GM19397 (cell line): ENCODE data around the gene THADA.
"Not testable (repeated sequence)": the region's sequence is repeated elsewhere in the genome, so short reads cannot be mapped to it uniquely, and the experiment has no call there.

ENCODE experiments used
- ATAC-seq: cut with Tn5 transposase; IDR thresholded peaks from one replicate; pipeline ENCODE4 v1.9.1; 2021; ENCODE audit warnings: mild to moderate bottlenecking, moderate library complexity; ENCODE audit not compliant: unreplicated experiment

The THADA gene

GRCh38 chr2:43448822-43449110 lies 147.1 kb downstream of the THADA start:
- no peak for ATAC-seq

- ATAC-seq, result no peak
Observed at GRCh38 chr2:43448011-43448821, 147.6 kb downstream of the THADA start.

DNA sequence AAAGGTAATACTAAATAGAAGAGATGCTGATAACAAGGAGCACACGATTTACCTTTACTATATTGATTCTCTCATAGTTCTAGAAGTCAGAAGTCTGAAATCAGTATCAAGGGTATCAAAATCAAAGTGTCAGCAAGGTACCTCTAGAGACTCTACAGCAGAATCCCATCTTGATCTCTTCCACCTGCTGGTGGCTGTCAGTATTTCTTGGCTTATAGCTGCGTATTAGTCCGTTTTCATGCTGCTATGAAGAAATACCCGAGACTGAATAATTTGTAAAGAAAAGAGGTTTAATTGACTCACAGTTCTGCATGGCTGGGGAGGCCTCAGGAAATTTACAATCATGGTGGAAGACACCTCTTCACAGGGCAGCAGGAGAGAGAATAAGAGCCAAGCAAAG lies 149.1 kb downstream of the THADA start:
- ATAC-seq, result not testable (repeated sequence)

DNA sequence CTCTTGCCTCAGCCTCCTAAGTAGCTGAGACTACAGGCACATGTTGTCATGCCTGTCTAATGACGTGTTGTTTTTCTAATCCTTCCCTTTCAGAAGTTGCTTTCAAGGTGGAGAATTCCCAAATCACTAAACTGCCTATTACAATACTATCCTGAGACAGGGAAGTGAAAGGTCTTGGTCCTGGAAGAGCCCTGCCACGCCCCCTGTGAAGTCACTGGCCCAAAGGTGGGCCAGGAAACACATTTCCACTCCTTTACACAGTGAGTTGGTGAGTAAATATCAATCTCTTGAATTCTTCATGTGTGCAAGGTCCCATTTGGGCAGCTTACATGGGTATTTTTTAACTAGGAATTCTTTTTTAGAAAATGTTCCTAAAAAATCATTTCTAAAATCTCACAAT lies 150.1 kb downstream of the THADA start:
- ATAC-seq, result no peak

- no peak for ATAC-seq
Observed at GRCh38 chr2:43444989-43445645, 150.7 kb downstream of the THADA start.

- ATAC-seq, result no peak
Observed at GRCh38 chr2:43443282-43443681, 152.6 kb downstream of the THADA start.

DNA sequence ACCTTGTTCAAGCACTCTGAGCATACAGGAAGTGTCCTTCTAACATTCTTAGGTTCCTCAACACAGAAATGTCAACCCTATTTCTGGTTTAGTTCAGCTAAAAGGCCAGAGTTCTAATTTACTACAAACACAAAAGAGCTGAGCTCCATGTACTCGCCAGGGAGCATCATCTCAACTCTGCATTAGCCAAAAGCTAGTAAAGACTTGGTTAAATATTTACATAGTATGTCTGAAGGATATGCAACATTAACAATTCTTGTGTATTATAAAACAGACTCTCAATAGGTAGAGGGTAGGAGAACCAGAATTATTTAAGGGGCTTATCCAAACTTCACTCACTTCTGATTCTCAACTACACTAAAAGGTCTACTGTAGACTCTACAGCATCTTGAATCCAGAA lies 154.6 kb downstream of the THADA start:
- ATAC-seq, result no peak

DNA sequence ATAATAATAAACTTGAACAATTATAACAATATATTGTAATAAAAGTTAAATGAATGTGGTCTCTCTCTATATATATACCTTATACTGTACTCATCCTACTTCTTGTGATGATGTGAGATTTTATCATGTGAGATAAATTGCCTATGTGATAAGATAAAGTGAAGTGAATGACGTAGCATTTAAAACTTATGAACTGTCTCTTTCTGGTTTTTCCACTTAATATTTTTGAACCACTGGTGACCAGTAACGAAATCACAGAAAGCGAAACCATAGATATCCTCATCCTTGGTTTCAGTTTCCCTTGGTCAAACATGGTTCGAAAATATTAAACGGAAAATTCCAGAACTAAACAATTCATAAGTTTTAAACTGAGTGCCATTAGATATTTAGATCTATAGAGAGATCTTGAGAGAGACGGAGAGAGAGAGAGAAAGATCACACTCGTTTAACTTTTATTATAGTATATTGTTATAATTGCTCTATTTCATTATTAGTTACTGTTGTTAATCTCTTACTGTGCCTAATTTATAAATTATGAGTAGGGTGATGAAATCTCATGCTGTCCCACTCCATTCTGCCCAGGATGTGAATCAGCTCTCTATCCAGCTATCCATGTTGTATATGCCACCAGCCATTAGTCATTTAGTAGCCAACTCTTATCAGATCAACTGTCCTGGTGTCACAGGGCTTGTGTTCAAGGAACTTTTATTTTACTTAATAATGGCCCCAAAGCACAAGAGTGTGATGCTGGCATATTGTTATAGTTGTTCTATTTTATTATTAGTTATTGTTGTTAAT lies 156.8 kb downstream of the THADA start:
- no peak for ATAC-seq

GRCh38 chr2:43438342-43438741 lies 157.5 kb downstream of the THADA start:
- ATAC-seq, result no peak

DNA sequence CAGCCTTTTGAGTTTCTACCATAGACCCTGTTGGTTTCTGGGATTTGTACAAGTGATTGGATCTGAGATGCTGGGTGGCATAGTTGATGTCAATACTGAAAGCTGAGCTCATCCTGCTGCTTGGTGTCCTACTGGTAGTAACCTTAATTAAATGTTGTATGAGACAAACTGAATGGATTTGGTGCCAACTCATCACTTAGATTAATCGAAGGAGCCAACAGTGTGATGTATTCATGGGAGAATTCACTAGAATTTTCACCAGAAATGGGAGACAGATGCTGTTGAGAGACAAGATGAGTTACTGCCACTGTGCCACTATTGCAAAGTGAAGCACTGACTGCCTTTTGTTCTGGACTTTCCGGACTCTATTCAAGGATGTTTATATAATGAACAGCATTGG lies 158.5 kb downstream of the THADA start:
- no peak for ATAC-seq

DNA sequence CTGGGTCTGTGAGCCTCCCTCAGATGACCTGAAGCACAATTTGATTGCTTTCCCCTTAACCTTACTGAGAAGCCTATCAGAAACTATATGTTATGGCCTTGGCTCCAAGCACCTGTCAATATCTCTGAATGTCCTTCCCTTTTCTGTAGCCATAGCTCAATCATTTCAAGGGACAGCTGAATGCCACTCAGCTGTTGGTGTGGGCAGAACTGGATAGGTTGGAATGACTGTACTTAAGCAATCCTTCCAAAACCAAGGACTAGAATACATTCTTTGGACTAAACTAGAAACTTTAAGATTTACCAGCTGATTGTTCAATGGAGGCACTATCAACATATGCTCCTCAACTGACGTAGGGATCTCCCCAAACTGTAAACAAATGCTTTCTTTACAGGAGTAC lies 159.4 kb downstream of the THADA start:
- no peak for ATAC-seq

DNA sequence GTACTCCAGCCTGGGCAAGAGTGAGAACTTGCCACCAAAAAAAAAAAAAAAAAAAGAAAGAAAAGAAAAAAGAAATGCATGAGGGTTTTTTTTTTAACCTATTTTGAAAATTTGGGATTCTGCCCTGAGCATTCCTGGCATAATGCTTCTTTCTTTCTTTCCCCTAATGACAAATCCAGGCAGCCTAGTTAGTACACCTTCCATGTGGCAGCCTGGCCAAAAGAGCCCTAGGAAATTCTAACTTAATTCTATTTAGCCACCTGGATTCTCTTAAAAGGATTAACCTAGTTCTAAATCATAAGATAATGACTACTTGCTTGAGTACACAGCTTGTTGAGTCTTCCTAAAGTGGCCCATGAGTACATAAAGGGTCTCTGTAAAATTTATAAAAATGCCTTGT lies 160.1 kb downstream of the THADA start:
- no peak for ATAC-seq

- no peak for ATAC-seq
Observed at GRCh38 chr2:43430489-43430888, 165.3 kb downstream of the THADA start.

DNA sequence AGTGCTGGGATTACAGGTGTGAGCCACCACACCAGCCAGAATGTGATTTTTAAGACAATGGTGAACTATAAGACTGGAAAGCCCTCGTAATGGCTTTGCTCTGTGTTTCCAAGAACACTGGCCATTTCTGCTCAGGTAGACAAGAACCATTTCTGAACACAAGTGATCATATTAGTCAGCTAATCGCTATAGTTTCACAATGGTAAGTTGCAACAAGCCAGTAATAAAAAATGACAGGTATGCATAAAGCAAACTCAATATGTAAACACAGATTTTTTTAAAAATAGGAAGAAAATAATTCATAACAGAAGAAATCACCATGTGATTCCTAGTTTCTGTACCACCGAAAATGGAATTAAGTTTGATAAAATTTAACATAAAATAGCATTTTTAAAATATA lies 166.5 kb downstream of the THADA start:
- ATAC-seq, result no peak

DNA sequence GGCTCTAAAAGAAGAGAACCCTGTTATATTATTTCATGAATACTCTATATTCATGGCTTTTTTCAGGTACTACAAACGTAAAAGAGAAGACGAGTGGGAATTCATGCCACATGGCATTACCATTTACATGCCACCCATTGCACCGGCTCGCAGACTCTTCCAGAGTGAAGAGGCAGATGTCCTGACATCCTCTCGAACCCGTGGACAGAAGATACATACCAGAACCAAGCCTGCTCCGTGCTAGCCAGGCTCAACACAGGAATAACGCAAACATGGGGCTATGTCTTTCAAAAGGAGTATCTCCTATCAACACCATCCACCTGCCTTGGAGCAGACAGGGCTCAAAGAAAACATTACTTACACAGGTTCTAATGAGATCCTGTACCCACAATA lies 168.8 kb downstream of the THADA start:
- ATAC-seq, result no peak

GRCh38 chr2:43426305-43427031 lies 169.4 kb downstream of the THADA start:
- ATAC-seq, result peak; percentile 87

GRCh38 chr2:43425659-43426058 lies 170.2 kb downstream of the THADA start:
- ATAC-seq, result no peak

DNA sequence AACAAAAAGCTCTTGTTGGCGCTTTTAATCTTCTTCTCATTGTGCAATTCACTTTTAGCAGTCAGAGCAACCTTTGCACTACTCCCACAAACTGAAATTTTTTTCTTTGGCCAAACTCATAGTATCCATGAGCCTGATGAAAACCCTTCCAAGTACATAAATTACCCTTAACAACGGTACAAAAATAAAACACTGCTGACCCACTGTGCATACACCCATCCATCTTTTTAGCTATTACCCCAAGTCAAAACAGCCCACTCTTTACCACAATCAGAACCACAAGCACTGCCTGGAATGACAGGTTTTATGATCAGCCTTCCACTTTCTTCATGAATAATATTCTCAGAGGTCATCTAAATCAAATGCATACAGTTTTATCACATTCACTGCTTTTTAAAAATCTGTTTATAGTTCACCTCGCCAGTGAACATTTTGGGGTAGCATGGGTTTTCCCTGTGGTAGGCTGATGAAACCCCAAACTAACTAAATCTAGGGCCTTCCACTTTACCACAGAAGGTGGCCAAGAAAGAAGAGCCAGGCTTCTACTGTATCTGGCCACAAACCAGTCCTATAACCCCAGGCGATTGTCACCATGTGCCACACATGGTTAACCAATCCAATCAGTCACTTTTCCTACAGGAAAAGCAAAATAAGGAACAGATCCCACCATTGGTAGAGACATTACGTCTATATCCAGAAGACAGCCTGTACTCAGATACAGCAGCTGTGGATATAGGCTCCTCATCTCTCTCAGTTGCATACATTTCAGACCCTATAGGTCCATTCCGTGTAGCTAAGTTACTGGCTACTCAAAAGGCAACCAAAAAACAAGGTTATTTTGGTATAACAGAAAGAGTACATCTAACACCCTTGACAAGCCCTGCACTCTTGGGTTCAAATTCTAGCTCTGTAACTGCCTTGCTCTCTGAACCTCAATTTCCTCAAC lies 171.3 kb downstream of the THADA start:
- ATAC-seq, result no peak

DNA sequence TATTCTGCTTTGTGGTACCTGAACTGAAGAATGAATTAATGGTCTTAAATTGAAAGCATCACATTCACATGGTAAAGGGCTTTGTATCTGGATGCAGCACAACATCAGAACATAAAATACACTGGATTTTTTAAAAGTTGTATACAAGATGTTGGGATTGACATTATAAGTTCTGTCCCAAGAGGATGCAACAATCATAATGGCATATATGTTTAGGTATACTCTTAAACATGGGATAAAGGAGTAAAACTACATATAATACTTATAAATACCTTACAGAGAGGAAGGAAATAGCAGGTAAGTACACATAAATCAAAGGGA lies 171.9 kb downstream of the THADA start:
- ATAC-seq, result no peak

GRCh38 chr2:43421194-43421593 lies 174.6 kb downstream of the THADA start:
- no peak for ATAC-seq
